Ishikawa (cell line): ENCODE data around the gene L1CAM.

Experiments used
- EGR1 ChIP-seq: IDR thresholded peaks from 2 replicates; pipeline ENCODE4 v1.6.1; 2012
- EP300 ChIP-seq: IDR thresholded peaks from 2 replicates; pipeline ENCODE4 v1.6.1; 2012; ENCODE audit warnings: borderline replicate concordance
- MAX ChIP-seq: IDR thresholded peaks from 2 replicates; pipeline ENCODE4 v1.6.1; 2012
- RAD21 ChIP-seq: IDR thresholded peaks from 2 replicates; pipeline ENCODE4 v1.6.1; 2012; ENCODE audit warnings: low read depth
- TAF1 ChIP-seq: IDR thresholded peaks from 2 replicates; pipeline ENCODE4 v1.6.1; 2012; ENCODE audit warnings: low read depth, mild to moderate bottlenecking
- TCF12 ChIP-seq: IDR thresholded peaks from 2 replicates; pipeline ENCODE4 v1.6.1; 2012; ENCODE audit warnings: low read depth
- TEAD4 ChIP-seq: IDR thresholded peaks from 2 replicates; pipeline ENCODE4 v1.6.1; 2012

- TF ChIP-seq EP300 (no peak), TEAD4 (no peak), RAD21 (no peak), EGR1 (no peak), MAX (no peak), TCF12 (no peak), TAF1 (no peak)
These were observed 17.1 kb downstream of the L1CAM start for GRCh38 chrX:153868576-153869472.
